ENCODE data around the gene TUT4.

TUT4 gene

GRCh38 chr1:52598729-52599128 lies 45.8 kb upstream of the TUT4 start:
- TF ChIP-seq CTCF (IDR thresholded peaks at IDR 0.05; ENCODE audit: low read depth, low read length) = no peak
- no peak for DNase-seq (ENCODE audit: extremely low read depth, low read depth)

GRCh38 chr1:52597912-52598311 lies 45.0 kb upstream of the TUT4 start:
- DNase-seq (ENCODE audit: extremely low read depth, low read depth) = no peak
- no peak for TF ChIP-seq CTCF (IDR thresholded peaks at IDR 0.05; ENCODE audit: low read depth, low read length)

GRCh38 chr1:52595061-52595460 lies 42.2 kb upstream of the TUT4 start:
- TF ChIP-seq CTCF (IDR thresholded peaks at IDR 0.05; ENCODE audit: low read depth, low read length) = no peak

GRCh38 chr1:52593495-52593894 lies 40.6 kb upstream of the TUT4 start:
- TF ChIP-seq CTCF (IDR thresholded peaks at IDR 0.05; ENCODE audit: low read depth, low read length) = no peak
- DNase-seq (ENCODE audit: extremely low read depth, low read depth) = no peak

More at GRCh38 chr1:52595061-52595460, 42.2 kb upstream of the TUT4 start:
- no peak for DNase-seq (ENCODE audit: extremely low read depth, low read depth)

- no peak for TF ChIP-seq CTCF (IDR thresholded peaks at IDR 0.05; ENCODE audit: low read depth, low read length)
- DNase-seq (ENCODE audit: extremely low read depth, low read depth) = no peak
These were observed 39.9 kb upstream of the TUT4 start for GRCh38 chr1:52592637-52593323.

- DNase-seq (ENCODE audit: extremely low read depth, low read depth) = no peak
These were observed 37.4 kb upstream of the TUT4 start for GRCh38 chr1:52590266-52590665.

GRCh38 chr1:52588535-52588934 lies 35.6 kb upstream of the TUT4 start:
- DNase-seq (ENCODE audit: extremely low read depth, low read depth) = no peak
- no peak for TF ChIP-seq CTCF (IDR thresholded peaks at IDR 0.05; ENCODE audit: low read depth, low read length)

More at GRCh38 chr1:52590266-52590665, 37.4 kb upstream of the TUT4 start:
- no peak for TF ChIP-seq CTCF (IDR thresholded peaks at IDR 0.05; ENCODE audit: low read depth, low read length)

Data from AG09319 (cell line).